Left ventricle myocardium inferior (tissue), 1 donor: ENCODE measurements around the gene FAM131C. TPM values are rescaled to one million over a fixed set of nuclear protein-coding genes. Genes with fewer than 3 reads are reported as not detected.
"Not testable (repeated sequence)": the region's sequence is repeated elsewhere in the genome, so short reads cannot be mapped to it uniquely, and the experiment has no call there.

ENCODE experiments used
- DNase-seq: peaks from one replicate; pipeline ENCODE4 v3.0.0-alpha.2; 2020
- H3K27ac ChIP-seq: fragments of 200-600 bp; replicated peaks from 2 replicates; pipeline ENCODE4 v1.8.0; 2021
- H3K27me3 ChIP-seq: fragments of 200-600 bp; 2 replicates; pipeline ENCODE4 v1.8.0; 2021; ENCODE audit warnings: low read depth
- H3K36me3 ChIP-seq: fragments of 200-600 bp; 2 replicates; pipeline ENCODE4 v1.8.0; 2021
- H3K4me1 ChIP-seq: fragments of 200-600 bp; 2 replicates; pipeline ENCODE4 v1.8.0; 2021
- H3K4me3 ChIP-seq: fragments of 200-600 bp; 2 replicates; pipeline ENCODE4 v1.8.0; 2021; ENCODE audit warnings: mild to moderate bottlenecking, moderate library complexity
- H3K9me3 ChIP-seq: fragments of 200-600 bp; replicated peaks from 2 replicates; pipeline ENCODE4 v1.8.0; 2021
- CTCF ChIP-seq: fragments of 200-600 bp; IDR thresholded peaks from 2 replicates; pipeline ENCODE4 v1.8.0; 2021; ENCODE audit warnings: antibody characterized with exemption, mild to moderate bottlenecking, borderline replicate concordance
- intact Hi-C: fragments of 100-400 bp; cut with micrococcal nuclease; formaldehyde crosslinking; loops from one replicate; pipeline ENCODE4 v1.11.0; 2022
- total RNA-seq: library from RNA; stranded (reverse); fragmentation: NEBNext Ultra II Directional; extraction: Animal tissue kit (Norgen Biotek cat#: 25700); gene quantifications from one replicate; pipeline ENCODE4 v1.2.1, GENCODE V29; 2021
- donor health status: DM: no; HTN: yes; CAD: no; lungs with severe emphysema.

Gene FAM131C
- total RNA-seq, 1 donor from 2014 or later: 5.4 TPM

DNA sequence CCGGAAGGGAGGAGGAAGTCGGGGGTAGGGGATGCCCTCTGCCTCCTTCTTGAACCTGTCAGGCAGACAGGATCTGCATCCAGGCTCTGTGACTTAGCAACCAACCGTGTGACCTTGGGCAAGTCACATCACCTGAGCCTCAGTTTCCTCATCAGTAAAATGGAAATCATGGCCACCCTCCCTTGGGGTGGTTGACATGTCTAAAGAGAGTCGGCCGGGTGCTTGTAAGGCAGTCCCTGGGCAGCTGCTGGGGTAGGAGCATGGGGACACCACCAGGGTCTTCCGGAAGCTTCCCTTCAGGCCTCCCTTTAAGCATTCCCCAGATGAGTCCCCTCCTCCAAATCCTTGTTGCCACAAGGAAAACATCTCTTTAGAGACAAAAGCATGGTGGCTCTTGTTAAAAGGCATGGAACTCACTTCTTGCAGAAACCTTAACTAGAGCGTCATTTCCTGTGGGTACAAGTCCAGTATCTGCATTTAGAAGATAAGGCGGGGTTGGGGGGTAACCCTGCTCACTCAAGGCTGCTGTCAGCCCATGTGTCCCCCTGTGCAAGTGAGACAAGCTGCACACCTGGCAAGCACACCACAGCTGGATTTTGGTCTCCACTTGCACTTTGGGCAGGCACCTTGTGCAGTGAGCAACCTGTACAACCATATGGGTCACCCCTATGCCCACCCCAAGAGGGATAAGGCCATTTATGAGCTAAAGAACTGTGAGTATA, 19.5 kb downstream of the FAM131C start:
- Histone ChIP-seq H3K27me3 (peaks cover 4% of the 10 kb centered on the region), H3K4me1 (peaks cover 20% of the 10 kb centered on the region), H3K4me3 (no peak overlapping the region), H3K27ac (no peak overlapping the region), H3K36me3 (no peaks in the 10 kb centered on the region), H3K9me3 (no peaks in the 10 kb centered on the region)
- intact Hi-C loops: loop anchor here (5.0 kb wide), 1 partner anchor 47 kb away; no protein-coding TSS in a partner anchor
- DNase-seq: no peak
- no peak for TF ChIP-seq CTCF

- H3K36me3 ChIP-seq, H3K9me3 ChIP-seq, H3K27ac ChIP-seq, H3K27me3 ChIP-seq, H3K4me3 ChIP-seq, DNase-seq: not testable (repeated sequence)
- intact Hi-C loops: loop anchor here (5.0 kb wide), 1 partner anchor 45 kb away; no protein-coding TSS in a partner anchor
- peaks cover 19% of the 10 kb centered on the region for H3K4me1 ChIP-seq
Measured at GRCh38 chr1:16051949-16052348, 21.5 kb downstream of the FAM131C start.

DNA sequence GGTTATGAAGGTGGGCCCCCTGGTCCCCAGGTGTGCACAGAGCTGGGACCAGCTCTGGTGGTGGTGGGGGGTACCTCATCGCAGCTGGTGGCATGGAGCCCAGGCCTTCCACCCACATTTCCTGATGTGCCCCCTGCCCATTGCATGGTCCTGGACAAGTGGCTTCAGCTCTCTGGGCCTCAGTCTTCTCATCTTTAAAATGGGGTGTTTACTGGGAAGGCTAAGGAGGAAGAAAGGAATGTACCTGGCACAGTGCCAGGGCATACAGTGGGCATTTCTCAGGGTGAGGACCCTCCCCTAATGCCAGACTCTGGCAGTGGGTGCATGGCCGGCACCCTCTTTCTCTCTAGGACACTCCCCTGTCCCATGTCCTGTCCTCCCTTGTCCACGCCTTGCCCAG, 22.4 kb downstream of the FAM131C start:
- Histone ChIP-seq H3K4me1 (peaks cover 17% of the 10 kb centered on the region), H3K27ac (no peak overlapping the region), H3K9me3 (no peaks in the 10 kb centered on the region), H3K4me3 (no peak overlapping the region), H3K36me3 (no peaks in the 10 kb centered on the region), H3K27me3 (peaks cover 9% of the 10 kb centered on the region)
- no peak for TF ChIP-seq CTCF
- no peak for DNase-seq
- intact Hi-C loops: loop anchor here (5.0 kb wide), 1 partner anchor 44 kb away; no protein-coding TSS in a partner anchor

DNA sequence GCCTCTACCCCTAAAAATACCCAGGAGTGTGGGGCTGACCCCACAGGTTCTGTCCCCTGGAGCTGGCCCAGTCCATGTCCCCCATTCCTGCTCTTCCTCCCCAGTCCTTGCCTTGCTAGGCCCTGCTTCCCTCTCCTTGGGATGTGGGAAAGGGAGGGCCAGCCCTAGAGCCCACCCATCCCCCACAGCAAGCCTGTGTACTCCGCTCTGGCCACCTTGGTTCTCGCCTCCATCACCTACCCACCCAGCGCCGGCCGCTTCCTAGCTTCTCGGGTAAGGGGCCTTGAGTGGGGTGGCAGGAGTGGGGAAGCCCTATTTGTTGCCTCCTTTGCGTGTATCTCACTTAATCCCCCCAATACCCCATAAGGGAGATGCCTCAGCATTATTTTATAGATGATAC, 23.1 kb downstream of the FAM131C start:
- no peak for DNase-seq
- Histone ChIP-seq H3K4me1 (peaks cover 13% of the 10 kb centered on the region), H3K27ac (no peak overlapping the region), H3K4me3 (no peak overlapping the region), H3K36me3 (no peaks in the 10 kb centered on the region), H3K9me3 (no peaks in the 10 kb centered on the region), H3K27me3 (peaks cover 9% of the 10 kb centered on the region)
- no peak for TF ChIP-seq CTCF
- intact Hi-C loops: loop anchor here (5.0 kb wide), 1 partner anchor 43 kb away; no protein-coding TSS in a partner anchor

- no peak overlapping the region for H3K27ac ChIP-seq
Measured at GRCh38 chr1:16048573-16049189, 24.8 kb downstream of the FAM131C start.

More at GRCh38 chr1:16048573-16049189, 24.8 kb downstream of the FAM131C start:
- H3K4me1 ChIP-seq: peaks cover 13% of the 10 kb centered on the region
- intact Hi-C loops: no loop called here
- H3K36me3 ChIP-seq: no peaks in the 10 kb centered on the region
- peaks cover 9% of the 10 kb centered on the region for H3K27me3 ChIP-seq
- no peak for TF ChIP-seq CTCF
- DNase-seq: peak; percentile 51
- peak overlapping the region; percentile 61 for H3K4me3 ChIP-seq
- no peaks in the 10 kb centered on the region for H3K9me3 ChIP-seq
